KMS-11 (cell line): ENCODE results near the gene ZNF774.
A peak's percentile ranks its signal among the peaks of the same experiment; 100 is the strongest.

Experiments used
- H2AFZ ChIP-seq: fragments of 200-600 bp; sonication (generic); 2 replicates; pipeline ENCODE4 v1.6.1; 2016; ENCODE audit warnings: antibody characterized with exemption, mixed run types, low read depth
- H3K27ac ChIP-seq: fragments of 200-600 bp; sonication (generic); 2 replicates; pipeline ENCODE4 v1.6.1; 2016; ENCODE audit warnings: mild to moderate bottlenecking, mixed run types
- H3K27me3 ChIP-seq: fragments of 200-600 bp; sonication (generic); 2 replicates; pipeline ENCODE4 v1.6.1; 2017; ENCODE audit warnings: mild to moderate bottlenecking, low read depth, mixed run types, moderate library complexity; ENCODE audit not compliant: insufficient read depth
- H3K36me3 ChIP-seq: fragments of 200-600 bp; sonication (generic); 2 replicates; pipeline ENCODE4 v1.6.1; 2017; ENCODE audit warnings: mild to moderate bottlenecking, mixed run types; ENCODE audit not compliant: insufficient read depth
- H3K4me1 ChIP-seq: fragments of 200-600 bp; sonication (generic); 2 replicates; pipeline ENCODE4 v1.6.1; 2016; ENCODE audit warnings: mild to moderate bottlenecking, low read depth, mixed run types; ENCODE audit not compliant: poor library complexity, severe bottlenecking
- H3K4me2 ChIP-seq: fragments of 200-600 bp; sonication (generic); 2 replicates; pipeline ENCODE4 v1.7.0; 2016; ENCODE audit warnings: mild to moderate bottlenecking, mixed run types
- H3K4me3 ChIP-seq: fragments of 200-600 bp; sonication (generic); IDR thresholded peaks from 2 replicates; pipeline ENCODE4 v1.6.1; 2017; ENCODE audit warnings: low read depth, low read length, mixed read lengths; ENCODE audit not compliant: insufficient read depth
- H3K79me2 ChIP-seq: fragments of 200-600 bp; sonication (generic); 2 replicates; pipeline ENCODE4 v1.6.1; 2016; ENCODE audit warnings: low read depth, mixed run types; ENCODE audit not compliant: insufficient read depth
- H3K9ac ChIP-seq: fragments of 200-600 bp; sonication (generic); 2 replicates; pipeline ENCODE4 v1.6.1; 2016; ENCODE audit warnings: mild to moderate bottlenecking, mixed run types
- H4K20me1 ChIP-seq: fragments of 200-600 bp; sonication (generic); 2 replicates; pipeline ENCODE4 v1.6.1; 2016; ENCODE audit warnings: mild to moderate bottlenecking, mixed run types; ENCODE audit not compliant: insufficient read depth
- TF ChIP-seq, protein P1 (sequence below): fragments of 200-600 bp; sonication (generic); conservative IDR thresholded peaks from 2 replicates; pipeline ENCODE4 v1.6.1; 2017; ENCODE audit warnings: low read depth, mild to moderate bottlenecking, antibody characterized with exemption, low read length, moderate library complexity, mixed read lengths

Gene ZNF774

DNA sequence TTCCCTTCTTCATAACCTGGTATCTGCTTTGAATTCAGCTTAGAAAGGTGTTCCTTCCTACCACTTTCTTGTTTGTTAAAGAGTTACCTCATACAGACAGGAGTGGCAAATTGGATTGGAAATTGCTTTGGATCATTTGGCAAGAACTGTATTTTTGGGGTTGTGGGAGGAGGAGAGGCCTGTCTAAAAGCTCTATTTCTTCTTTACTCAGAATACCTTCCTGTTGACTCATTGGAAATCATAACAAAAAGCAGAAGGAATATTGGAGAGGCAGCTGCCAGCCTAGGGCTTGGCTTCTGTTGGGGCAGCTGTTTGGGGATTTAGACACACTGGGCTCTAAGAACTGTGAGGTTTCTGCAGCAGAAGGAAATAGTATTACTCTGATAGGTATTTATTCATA, 50.1 kb downstream of the ZNF774 start:
- H3K4me2 ChIP-seq = no peak overlapping the region; the same call in 1 of the 2 replicates
- TF ChIP-seq, protein P1, sequence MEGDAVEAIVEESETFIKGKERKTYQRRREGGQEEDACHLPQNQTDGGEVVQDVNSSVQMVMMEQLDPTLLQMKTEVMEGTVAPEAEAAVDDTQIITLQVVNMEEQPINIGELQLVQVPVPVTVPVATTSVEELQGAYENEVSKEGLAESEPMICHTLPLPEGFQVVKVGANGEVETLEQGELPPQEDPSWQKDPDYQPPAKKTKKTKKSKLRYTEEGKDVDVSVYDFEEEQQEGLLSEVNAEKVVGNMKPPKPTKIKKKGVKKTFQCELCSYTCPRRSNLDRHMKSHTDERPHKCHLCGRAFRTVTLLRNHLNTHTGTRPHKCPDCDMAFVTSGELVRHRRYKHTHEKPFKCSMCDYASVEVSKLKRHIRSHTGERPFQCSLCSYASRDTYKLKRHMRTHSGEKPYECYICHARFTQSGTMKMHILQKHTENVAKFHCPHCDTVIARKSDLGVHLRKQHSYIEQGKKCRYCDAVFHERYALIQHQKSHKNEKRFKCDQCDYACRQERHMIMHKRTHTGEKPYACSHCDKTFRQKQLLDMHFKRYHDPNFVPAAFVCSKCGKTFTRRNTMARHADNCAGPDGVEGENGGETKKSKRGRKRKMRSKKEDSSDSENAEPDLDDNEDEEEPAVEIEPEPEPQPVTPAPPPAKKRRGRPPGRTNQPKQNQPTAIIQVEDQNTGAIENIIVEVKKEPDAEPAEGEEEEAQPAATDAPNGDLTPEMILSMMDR = no peak
- peaks cover 84% of the 10 kb centered on the region for H3K79me2 ChIP-seq
- H2AFZ ChIP-seq = no peak overlapping the region
- no peaks in the 10 kb centered on the region for H3K27me3 ChIP-seq
- H3K36me3 ChIP-seq = no peaks in the 10 kb centered on the region
- H3K9ac ChIP-seq = no peak overlapping the region
- H3K4me1 ChIP-seq = peaks cover 30% of the 10 kb centered on the region
- peak overlapping the region; percentile 76; the same call in 1 of the 2 replicates for H3K27ac ChIP-seq
- no peak overlapping the region for H3K4me3 ChIP-seq
- H4K20me1 ChIP-seq = no peaks in the 10 kb centered on the region

DNA sequence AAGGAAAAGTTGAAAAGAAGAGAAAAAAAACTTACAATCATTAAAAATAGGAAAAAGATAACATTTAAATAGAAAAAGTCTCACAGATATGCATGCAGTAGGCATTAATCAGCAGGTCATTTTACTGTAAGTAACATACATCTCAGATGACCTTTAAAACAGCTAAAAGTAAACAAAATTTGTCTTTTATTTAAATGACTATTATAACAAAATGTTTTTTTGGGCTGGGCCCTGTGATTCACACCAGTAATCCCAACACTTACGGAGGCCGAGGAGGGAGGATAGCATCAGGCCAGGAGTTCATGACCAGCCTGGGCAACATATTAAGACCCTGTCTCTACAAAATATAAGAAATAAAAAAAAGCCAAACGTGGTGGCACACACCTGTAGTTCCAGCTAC, 50.7 kb downstream of the ZNF774 start:
- no peaks in the 10 kb centered on the region for H3K27me3 ChIP-seq
- H3K36me3 ChIP-seq = no peaks in the 10 kb centered on the region
- no peak overlapping the region; the same call in 1 of the 2 replicates for H3K27ac ChIP-seq
- no peak overlapping the region for H3K4me3 ChIP-seq
- H3K4me2 ChIP-seq = no peak overlapping the region
- H3K9ac ChIP-seq = no peak overlapping the region
- TF ChIP-seq, protein P1 = no peak
- H3K79me2 ChIP-seq = peaks cover 86% of the 10 kb centered on the region
- no peak overlapping the region for H2AFZ ChIP-seq
- peaks cover 34% of the 10 kb centered on the region for H3K4me1 ChIP-seq
- H4K20me1 ChIP-seq = no peaks in the 10 kb centered on the region

DNA sequence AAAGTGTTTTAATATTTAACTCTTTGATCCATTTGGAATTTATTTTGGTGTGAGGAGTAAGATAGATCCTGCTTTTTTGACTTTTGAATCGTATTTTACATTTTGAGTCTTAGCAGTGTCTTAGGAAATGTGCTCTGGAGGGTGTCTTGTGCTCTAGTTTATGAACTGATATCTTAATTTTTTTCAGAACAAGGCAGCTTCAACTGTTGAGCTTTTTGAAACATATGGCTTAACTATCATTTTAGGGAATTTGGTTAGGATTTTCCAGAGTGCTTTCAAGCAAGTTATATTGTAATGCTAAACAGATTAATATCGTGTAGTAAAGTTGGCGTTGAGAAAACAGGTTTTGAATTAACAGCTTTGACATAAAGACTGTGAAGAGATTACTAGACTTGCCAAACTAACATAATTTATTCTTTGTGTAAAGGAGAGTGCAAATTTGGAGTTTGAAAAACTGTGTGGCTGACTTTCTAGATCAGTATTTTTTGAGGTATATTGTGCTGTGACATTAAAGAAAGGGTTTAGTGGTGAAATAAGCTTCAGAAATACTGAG, 53.0 kb downstream of the ZNF774 start:
- TF ChIP-seq, protein P1 = no peak
- H4K20me1 ChIP-seq = no peaks in the 10 kb centered on the region
- no peak overlapping the region for H3K4me3 ChIP-seq
- no peak overlapping the region for H3K27ac ChIP-seq
- H3K36me3 ChIP-seq = no peaks in the 10 kb centered on the region
- H3K79me2 ChIP-seq = peaks cover 67% of the 10 kb centered on the region
- H3K4me1 ChIP-seq = peaks cover 33% of the 10 kb centered on the region
- H2AFZ ChIP-seq = no peak overlapping the region
- H3K27me3 ChIP-seq = no peaks in the 10 kb centered on the region
- H3K9ac ChIP-seq = no peak overlapping the region
- H3K4me2 ChIP-seq = no peak overlapping the region

DNA sequence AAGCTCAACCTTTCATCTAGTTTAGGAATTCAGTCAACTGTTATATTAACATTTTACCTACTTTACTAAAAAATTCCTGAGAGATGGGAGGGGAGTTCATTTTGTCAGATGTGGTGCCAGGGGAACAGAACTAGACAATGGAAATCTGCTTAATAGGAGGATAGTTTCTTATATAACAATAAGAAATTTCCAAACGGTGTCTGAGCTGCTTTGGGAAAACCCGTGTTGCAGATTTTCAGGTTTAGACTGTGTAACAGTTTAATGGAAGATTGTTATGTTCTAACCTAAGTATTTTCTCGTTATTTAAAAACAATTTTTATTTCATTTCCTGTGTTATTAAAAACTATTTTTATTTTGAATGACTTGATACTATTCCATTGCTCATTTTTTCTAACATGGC, 55.3 kb downstream of the ZNF774 start:
- Histone ChIP-seq H3K27ac (no peak overlapping the region), H3K36me3 (no peaks in the 10 kb centered on the region), H3K4me1 (peaks cover 11% of the 10 kb centered on the region), H3K79me2 (peaks cover 59% of the 10 kb centered on the region), H3K4me2 (no peak overlapping the region), H3K9ac (no peak overlapping the region), H4K20me1 (no peaks in the 10 kb centered on the region), H3K4me3 (no peak overlapping the region), H3K27me3 (no peaks in the 10 kb centered on the region), H2AFZ (no peak overlapping the region)
- TF ChIP-seq, protein P1 = no peak
